HCT116 (cell line): ENCODE results near the gene CHEK1. TPM values are rescaled to one million over a fixed set of nuclear protein-coding genes. Genes with fewer than 3 reads are reported as not detected.

Experiments used
- ATAC-seq: fragments of 200-7000 bp; cut with Tn5 transposase; 2 replicates; pipeline ENCODE4 v1.9.1; 2020; ENCODE audit warnings: mild to moderate bottlenecking, moderate library complexity
- BruUV-seq: library from RNA; stranded (reverse); fragments of 400-500 nt; replicated peaks from 2 replicates; lab custom pipeline; 2021; lab: Mats Ljungman, UMichigan
- CTCF ChIA-PET: fragments of 300-600 bp; sonication (Branson Sonifier 250); formaldehyde crosslinking; loops from one replicate; lab custom pipeline; 2021; ENCODE audit warnings: antibody characterized with exemption; lab: Charles Lee
- POLR2A ChIA-PET: fragments of 300-600, 350-600 bp; sonication (Branson Sonifier 250); formaldehyde crosslinking; loops from one replicate; lab custom pipeline; 2021; ENCODE audit warnings: antibody characterized with exemption; lab: Charles Lee
- RAD21 ChIA-PET, 2 experiments: fragments of 300-600 bp; sonication (Branson Sonifier 250); formaldehyde crosslinking; loops; one replicate each; lab custom pipeline; 2023; ENCODE audit warnings: low total read pairs in 2 of 2; ENCODE audit not compliant: uncharacterized antibody in 2 of 2, unreplicated experiment in 2 of 2, low non-redundant PET in 1 of 2; lab: Charles Lee
- DNase-seq: peaks from one replicate; pipeline ENCODE4 v3.0.0-alpha.2; 2010; ENCODE audit warnings: low read depth, low spot score
- H2AFZ ChIP-seq: fragments of 200-600 bp; shearing (Covaris generic), sonication (generic); 2 replicates; pipeline ENCODE4 v1.6.1; 2017; ENCODE audit warnings: low read depth, mixed run types, mixed read lengths, antibody characterized with exemption, low read length; ENCODE audit not compliant: poor library complexity, severe bottlenecking
- H3K27ac ChIP-seq: 2 replicates; pipeline ENCODE4 v1.5.1; 2012; ENCODE audit warnings: low read depth, low read length
- H3K27me3 ChIP-seq: fragments of 200-600 bp; sonication (generic); 2 replicates; pipeline ENCODE4 v1.6.1; 2016; ENCODE audit warnings: mixed run types, low read length, mixed read lengths; ENCODE audit not compliant: insufficient read depth
- H3K36me3 ChIP-seq, 2 experiments: fragments of 200-500 bp in 1 of 2; fragments of 200-600 bp in 1 of 2; sonication (Bioruptor generic) in 1 of 2; sonication (generic) in 1 of 2; 2 replicates each; pipeline versions ENCODE4 v1.5.1 to v1.6.1; 2014 to 2016; ENCODE audit warnings: low read length in 2 of 2, inconsistent platforms in 1 of 2, mixed read lengths in 1 of 2, mixed run types in 1 of 2; ENCODE audit not compliant: insufficient read depth in 2 of 2, control insufficient read depth in 1 of 2
- H3K4me1 ChIP-seq, 2 experiments: fragments of 200-600 bp in 1 of 2; sonication (generic) in 1 of 2; 2 replicates each; pipeline versions ENCODE4 v1.5.1 to v1.6.1; 2012 to 2017; ENCODE audit warnings: low read length in 2 of 2, inconsistent platforms in 1 of 2, mild to moderate bottlenecking in 1 of 2, mixed read lengths in 1 of 2, mixed run types in 1 of 2, moderate library complexity in 1 of 2; ENCODE audit not compliant: insufficient read depth in 2 of 2, control insufficient read depth in 1 of 2
- H3K4me2 ChIP-seq: fragments of 200-600 bp; sonication (generic); 2 replicates; pipeline ENCODE4 v1.6.1; 2017; ENCODE audit warnings: mixed run types, low read length, mixed read lengths
- H3K4me3 ChIP-seq, 2 experiments: fragments of 200-600 bp in 1 of 2; sonication (generic) in 1 of 2; replicated peaks in 1 of 2; 2 replicates each; pipeline ENCODE4 v1.5.1; 2011 to 2016; ENCODE audit warnings: low read length in 2 of 2, control low read depth in 1 of 2, low read depth in 1 of 2, mild to moderate bottlenecking in 1 of 2, mixed read lengths in 1 of 2, mixed run types in 1 of 2
- H3K79me2 ChIP-seq: fragments of 200-600 bp; sonication (generic); 2 replicates; pipeline ENCODE4 v1.6.1; 2017; ENCODE audit warnings: mild to moderate bottlenecking, mixed run types, low read length, moderate library complexity, mixed read lengths; ENCODE audit not compliant: insufficient read depth
- H3K9ac ChIP-seq: fragments of 200-600 bp; sonication (generic); 2 replicates; pipeline ENCODE4 v1.6.1; 2016; ENCODE audit warnings: low read length, mixed read lengths
- H3K9me2 ChIP-seq: fragments of 200-600 bp; sonication (generic), shearing (Covaris generic); 2 replicates; pipeline ENCODE4 v1.6.1; 2017; ENCODE audit warnings: mixed run types, mild to moderate bottlenecking, moderate library complexity; ENCODE audit not compliant: insufficient read depth
- H3K9me3 ChIP-seq, 2 experiments: fragments of 200-500 bp in 1 of 2; fragments of 200-600 bp in 1 of 2; sonication (Bioruptor generic) in 1 of 2; sonication (generic) in 1 of 2; 2 replicates each; pipeline ENCODE4 v1.6.1; 2014 to 2017; ENCODE audit warnings: low read length in 2 of 2, mixed read lengths in 2 of 2, inconsistent platforms in 1 of 2, low read depth in 1 of 2, mild to moderate bottlenecking in 1 of 2, mixed run types in 1 of 2, moderate library complexity in 1 of 2; ENCODE audit not compliant: control insufficient read depth in 1 of 2, insufficient read depth in 1 of 2
- H4K20me1 ChIP-seq: fragments of 200-600 bp; sonication (generic), shearing (Covaris generic); 2 replicates; pipeline ENCODE4 v1.6.1; 2017; ENCODE audit warnings: mixed run types, mild to moderate bottlenecking, moderate library complexity; ENCODE audit not compliant: insufficient read depth
- EZH2 ChIP-seq: fragments of 200-600 bp; sonication (generic); IDR thresholded peaks from 2 replicates; pipeline ENCODE4 v1.6.1; 2017; ENCODE audit warnings: antibody characterized with exemption, mixed run types
- EZH2phosphoT487 ChIP-seq: fragments of 200-600 bp; IDR thresholded peaks from 2 replicates; pipeline ENCODE4 v1.6.1; 2018; ENCODE audit warnings: antibody characterized with exemption, borderline replicate concordance
- POLR2AphosphoS5 ChIP-seq: IDR thresholded peaks from 2 replicates; pipeline ENCODE4 v1.6.1; 2011; ENCODE audit warnings: mild to moderate bottlenecking, low read depth, low read length, moderate library complexity
- RAD21 ChIP-seq: IDR thresholded peaks from 2 replicates; pipeline ENCODE4 v1.6.1; 2012; ENCODE audit warnings: low read depth, mild to moderate bottlenecking
- SP1 ChIP-seq: IDR thresholded peaks from 2 replicates; pipeline ENCODE4 v1.6.1; 2012; ENCODE audit warnings: low read depth
- SRF ChIP-seq: IDR thresholded peaks from 2 replicates; pipeline ENCODE4 v1.6.1; 2012; ENCODE audit warnings: low read depth
- TCF7L2 ChIP-seq: IDR thresholded peaks from 2 replicates; pipeline ENCODE4 v1.7.0; 2011; ENCODE audit warnings: borderline replicate concordance, inconsistent platforms; ENCODE audit not compliant: insufficient read depth, insufficient read length; ENCODE audit errors: extremely low read depth
- YY1 ChIP-seq: IDR thresholded peaks from 2 replicates; pipeline ENCODE4 v1.6.1; 2011; ENCODE audit warnings: low read length, low read depth, moderate library complexity, mild to moderate bottlenecking; ENCODE audit not compliant: insufficient replicate concordance; ENCODE audit errors: extremely low read depth
- intact Hi-C: fragments of 100-400 bp; cut with micrococcal nuclease; formaldehyde crosslinking; loops from 2 replicates; pipeline ENCODE4 v1.10.0; 2022
- total RNA-seq: library from RNA; stranded (reverse); gene quantifications from one replicate; pipeline ENCODE4 v1.2.1, GENCODE V29; 2021; ENCODE audit not compliant: unreplicated experiment
- TF ChIP-seq, protein P1 (sequence below), 3 experiments: fragments of 200-600 bp in 1 of 3; sonication (generic) in 1 of 3; IDR thresholded peaks in 2 of 3; conservative IDR thresholded peaks in 1 of 3; 2 replicates each; pipeline ENCODE4 v1.5.1; 2012 to 2017; ENCODE audit warnings: low read depth in 2 of 3, low read length in 2 of 3, antibody characterized with exemption in 1 of 3, borderline replicate concordance in 1 of 3, control low read depth in 1 of 3, mild to moderate bottlenecking in 1 of 3, mixed read lengths in 1 of 3, mixed run types in 1 of 3, moderate library complexity in 1 of 3; ENCODE audit not compliant: insufficient read depth in 1 of 3
- TF ChIP-seq, protein P2 (sequence below): IDR thresholded peaks from 2 replicates; pipeline ENCODE4 v1.6.1; 2012

The CHEK1 gene
- total RNA-seq, 1 experiment from 2014 or later = 69.3 TPM

DNA sequence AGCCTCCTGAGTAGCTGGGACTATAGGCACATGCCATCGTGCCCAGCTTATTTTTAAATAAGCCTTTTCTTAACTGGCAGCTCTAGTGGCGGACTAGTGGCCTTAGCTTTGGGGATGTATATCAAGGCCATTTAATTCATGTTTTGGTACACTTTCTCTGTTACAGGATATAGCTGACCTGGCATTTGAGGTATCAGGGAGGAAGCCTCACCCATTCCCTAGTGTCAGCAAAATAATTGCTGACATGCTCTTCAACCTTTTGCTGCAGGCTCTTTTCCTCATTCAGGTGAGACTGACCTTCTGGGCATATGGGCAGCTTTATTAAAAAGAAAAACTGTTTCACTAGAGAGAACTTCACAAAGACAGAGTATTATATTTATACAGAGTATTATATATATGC is 46.2 kb upstream of the CHEK1 start:
- TF ChIP-seq RAD21 (no peak), YY1 (no peak), EZH2phosphoT487 (no peak), SRF (no peak), EZH2 (no peak), TCF7L2 (no peak), SP1 (no peak), POLR2AphosphoS5 (no peak)
- TF ChIP-seq, protein P1, sequence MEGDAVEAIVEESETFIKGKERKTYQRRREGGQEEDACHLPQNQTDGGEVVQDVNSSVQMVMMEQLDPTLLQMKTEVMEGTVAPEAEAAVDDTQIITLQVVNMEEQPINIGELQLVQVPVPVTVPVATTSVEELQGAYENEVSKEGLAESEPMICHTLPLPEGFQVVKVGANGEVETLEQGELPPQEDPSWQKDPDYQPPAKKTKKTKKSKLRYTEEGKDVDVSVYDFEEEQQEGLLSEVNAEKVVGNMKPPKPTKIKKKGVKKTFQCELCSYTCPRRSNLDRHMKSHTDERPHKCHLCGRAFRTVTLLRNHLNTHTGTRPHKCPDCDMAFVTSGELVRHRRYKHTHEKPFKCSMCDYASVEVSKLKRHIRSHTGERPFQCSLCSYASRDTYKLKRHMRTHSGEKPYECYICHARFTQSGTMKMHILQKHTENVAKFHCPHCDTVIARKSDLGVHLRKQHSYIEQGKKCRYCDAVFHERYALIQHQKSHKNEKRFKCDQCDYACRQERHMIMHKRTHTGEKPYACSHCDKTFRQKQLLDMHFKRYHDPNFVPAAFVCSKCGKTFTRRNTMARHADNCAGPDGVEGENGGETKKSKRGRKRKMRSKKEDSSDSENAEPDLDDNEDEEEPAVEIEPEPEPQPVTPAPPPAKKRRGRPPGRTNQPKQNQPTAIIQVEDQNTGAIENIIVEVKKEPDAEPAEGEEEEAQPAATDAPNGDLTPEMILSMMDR (IDR thresholded peaks at IDR 0.05 in 2 of 3, conservative IDR thresholded peaks at IDR 0.05 in 1 of 3; ENCODE audit: borderline replicate concordance in 1 of 3, insufficient read depth in 1 of 3, low read depth in 2 of 3, low read length in 2 of 3) = no peak
- TF ChIP-seq, protein P2, sequence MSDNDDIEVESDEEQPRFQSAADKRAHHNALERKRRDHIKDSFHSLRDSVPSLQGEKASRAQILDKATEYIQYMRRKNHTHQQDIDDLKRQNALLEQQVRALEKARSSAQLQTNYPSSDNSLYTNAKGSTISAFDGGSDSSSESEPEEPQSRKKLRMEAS = no peak
- H3K9ac ChIP-seq = no peak overlapping the region
- no peak for ATAC-seq
- no peaks in the 10 kb centered on the region for H3K27me3 ChIP-seq
- H3K9me3 ChIP-seq = no peaks in the 10 kb centered on the region
- no TSS peak for BruUV-seq
- no peaks in the 10 kb centered on the region for H4K20me1 ChIP-seq
- CTCF ChIA-PET = no interaction called here
- H3K36me3 ChIP-seq = peaks cover 26 to 72% of the 10 kb centered on the region in 2 experiments
- DNase-seq = no peak
- H3K27ac ChIP-seq = no peak overlapping the region
- no peaks in the 10 kb centered on the region for H3K9me2 ChIP-seq
- RAD21 ChIA-PET = no interaction called here
- POLR2A ChIA-PET = no interaction called here
- H3K4me3 ChIP-seq = no peak overlapping the region
- no peaks in the 10 kb centered on the region for H3K79me2 ChIP-seq
- intact Hi-C loops = no loop called here
- H2AFZ ChIP-seq = no peak overlapping the region
- no peak overlapping the region for H3K4me2 ChIP-seq
- no peaks in the 10 kb centered on the region for H3K4me1 ChIP-seq
